ENCODE measurements around the gene C4A. TPM values are rescaled to one million over a fixed set of nuclear protein-coding genes. Genes with fewer than 3 reads are reported as not detected.

C4A gene
- polyA plus RNA-seq, 2 of the 4 experiments (the other 2 are of a cell fraction) = 1.4 to 1.6 TPM

DNA sequence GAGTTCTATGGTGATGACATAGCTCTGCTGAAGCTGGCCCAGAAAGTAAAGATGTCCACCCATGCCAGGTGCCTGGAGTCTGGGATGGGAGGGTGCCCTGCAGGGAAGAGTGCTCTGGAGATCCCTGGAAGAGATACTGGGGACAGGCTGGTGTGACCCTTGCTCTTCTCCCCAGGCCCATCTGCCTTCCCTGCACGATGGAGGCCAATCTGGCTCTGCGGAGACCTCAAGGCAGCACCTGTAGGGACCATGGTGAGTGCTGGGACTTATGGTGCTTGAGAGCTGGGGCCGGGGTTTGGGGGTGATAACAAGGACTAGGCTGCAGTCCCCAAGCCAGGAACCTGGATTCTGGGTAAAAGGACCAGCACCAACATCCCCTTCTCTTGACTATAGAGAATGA, 38.1 kb upstream of the C4A start:
- CTCF ChIA-PET = interaction anchor here (2.7 kb wide), 1 partner anchor 9 kb away, joined by 16 read pairs; no protein-coding TSS in a partner anchor

GRCh38 chr6:31945154-31945506, 36.7 kb upstream of the C4A start:
- FAIRE-seq (no peak), DNase-seq (ENCODE audit: low read depth in 1 of 2, low spot score in 1 of 2) (no peak), ATAC-seq (no peak)
- WGBS (ENCODE audit: missing lambda C conversion rate) = 73% methylated on average over 9 of the region's 9 CpGs
- TF ChIP-seq NPAS2 (CRISPR knock-in tag; IDR thresholded peaks at IDR 0.05; ENCODE audit: borderline replicate concordance) (no peak), BHLHE40 (IDR thresholded peaks at IDR 0.05; ENCODE audit: low read depth, low read length) (no peak), EHF (CRISPR knock-in tag; IDR thresholded peaks at IDR 0.05) (no peak), POLR2AphosphoS2 (conservative IDR thresholded peaks at IDR 0.05; ENCODE audit: low read length) (no peak), GATA3 (IDR thresholded peaks at IDR 0.05; ENCODE audit: borderline replicate concordance) (no peak), MYC (IDR thresholded peaks at IDR 0.05; ENCODE audit: borderline replicate concordance, low read length) (no peak), HOXB13 (CRISPR knock-in tag; IDR thresholded peaks at IDR 0.05; ENCODE audit: low read depth) (no peak), TFCP2L1 (CRISPR knock-in tag; IDR thresholded peaks at IDR 0.05) (no peak), CHD2 (IDR thresholded peaks at IDR 0.05; ENCODE audit: low read length, partially characterized antibody) (no peak)
- TF ChIP-seq, protein P1, sequence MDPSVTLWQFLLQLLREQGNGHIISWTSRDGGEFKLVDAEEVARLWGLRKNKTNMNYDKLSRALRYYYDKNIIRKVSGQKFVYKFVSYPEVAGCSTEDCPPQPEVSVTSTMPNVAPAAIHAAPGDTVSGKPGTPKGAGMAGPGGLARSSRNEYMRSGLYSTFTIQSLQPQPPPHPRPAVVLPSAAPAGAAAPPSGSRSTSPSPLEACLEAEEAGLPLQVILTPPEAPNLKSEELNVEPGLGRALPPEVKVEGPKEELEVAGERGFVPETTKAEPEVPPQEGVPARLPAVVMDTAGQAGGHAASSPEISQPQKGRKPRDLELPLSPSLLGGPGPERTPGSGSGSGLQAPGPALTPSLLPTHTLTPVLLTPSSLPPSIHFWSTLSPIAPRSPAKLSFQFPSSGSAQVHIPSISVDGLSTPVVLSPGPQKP (IDR thresholded peaks at IDR 0.05; ENCODE audit: low read depth, low read length) = no peak
- TF ChIP-seq, protein P2, sequence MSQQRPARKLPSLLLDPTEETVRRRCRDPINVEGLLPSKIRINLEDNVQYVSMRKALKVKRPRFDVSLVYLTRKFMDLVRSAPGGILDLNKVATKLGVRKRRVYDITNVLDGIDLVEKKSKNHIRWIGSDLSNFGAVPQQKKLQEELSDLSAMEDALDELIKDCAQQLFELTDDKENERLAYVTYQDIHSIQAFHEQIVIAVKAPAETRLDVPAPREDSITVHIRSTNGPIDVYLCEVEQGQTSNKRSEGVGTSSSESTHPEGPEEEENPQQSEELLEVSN (IDR thresholded peaks at IDR 0.05; ENCODE audit: borderline replicate concordance, low read depth) = no peak
- CTCF ChIA-PET = no interaction called here
- H3K4me2 ChIP-seq = peak overlapping the region; percentile 70
- H3K4me1 ChIP-seq = peaks cover 31% of the 10 kb centered on the region
- POLR2A ChIA-PET = interaction anchor here (1.0 to 1.6 kb wide), 2 partner anchors 43 to 47 kb away, joined by 5 to 14 read pairs; partner anchors contain the start of gene EHMT2
- H3K4me3 ChIP-seq = no peak overlapping the region
- H3K9me3 ChIP-seq = no peaks in the 10 kb centered on the region
- peak overlapping the region; percentile 17 to 83; a peak in 4 of 6 replicates for H3K27ac ChIP-seq

More for the DNA sequence above, 38.1 kb upstream of the C4A start:
- no peak overlapping the region for H3K4me3 ChIP-seq
- H3K9me3 ChIP-seq = no peaks in the 10 kb centered on the region
- peaks cover 32% of the 10 kb centered on the region for H3K4me1 ChIP-seq
- POLR2A ChIA-PET = no interaction called here
- no peak for FAIRE-seq
- no peak for ATAC-seq
- TF ChIP-seq ZNF302 (CRISPR knock-in tag; IDR thresholded peaks at IDR 0.05) (no peak), FOSB (CRISPR knock-in tag; IDR thresholded peaks at IDR 0.05) (no peak), CHD2 (IDR thresholded peaks at IDR 0.05; ENCODE audit: low read length, partially characterized antibody) (no peak), RCOR1 (IDR thresholded peaks at IDR 0.05; ENCODE audit: low read depth, low read length) (no peak)
- H3K4me2 ChIP-seq = no peak overlapping the region
- WGBS (ENCODE audit: missing lambda C conversion rate) = 83% methylated on average over 2 of the region's 3 CpGs
- no peak for DNase-seq (ENCODE audit: low read depth in 1 of 2, low spot score in 1 of 2)
- no peak overlapping the region for H3K27ac ChIP-seq

DNA sequence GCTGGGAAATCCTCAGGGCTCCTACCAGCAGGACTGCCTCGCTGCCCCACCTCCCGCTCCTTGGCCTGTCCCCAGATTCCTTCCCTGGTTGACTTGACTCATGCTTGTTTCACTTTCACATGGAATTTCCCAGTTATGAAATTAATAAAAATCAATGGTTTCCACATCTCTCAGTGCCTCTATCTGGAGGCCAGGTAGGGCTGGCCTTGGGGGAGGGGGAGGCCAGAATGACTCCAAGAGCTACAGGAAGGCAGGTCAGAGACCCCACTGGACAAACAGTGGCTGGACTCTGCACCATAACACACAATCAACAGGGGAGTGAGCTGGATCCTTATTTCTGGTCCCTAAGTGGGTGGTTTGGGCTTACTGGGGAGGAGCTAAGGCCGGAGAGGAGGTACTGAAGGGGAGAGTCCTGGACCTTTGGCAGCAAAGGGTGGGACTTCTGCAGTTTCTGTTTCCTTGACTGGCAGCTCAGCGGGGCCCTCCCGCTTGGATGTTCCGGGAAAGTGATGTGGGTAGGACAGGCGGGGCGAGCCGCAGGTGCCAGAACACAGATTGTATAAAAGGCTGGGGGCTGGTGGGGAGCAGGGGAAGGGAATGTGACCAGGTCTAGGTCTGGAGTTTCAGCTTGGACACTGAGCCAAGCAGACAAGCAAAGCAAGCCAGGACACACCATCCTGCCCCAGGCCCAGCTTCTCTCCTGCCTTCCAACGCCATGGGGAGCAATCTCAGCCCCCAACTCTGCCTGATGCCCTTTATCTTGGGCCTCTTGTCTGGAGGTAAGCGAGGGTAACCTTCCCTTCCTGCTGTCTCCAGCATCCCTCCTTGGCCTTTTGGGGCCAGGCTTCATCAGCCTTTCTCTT, 36.1 kb upstream of the C4A start, which contains the start of gene CFB:
Gene CFB (plus strand): TSS at position 589 of the 863 bp plus-strand sequence. CDS start 127 bp downstream, at position 716.
- ChIA-PET POLR2A (interaction anchor here (1.0 to 1.6 kb wide), 2 partner anchors 43 to 48 kb away, joined by 5 to 14 read pairs; partner anchors contain the start of gene EHMT2), CTCF (interaction anchor here (0.6 kb wide), 1 partner anchor 51 kb away, joined by 3 read pairs; no protein-coding TSS in a partner anchor)
- FAIRE-seq (no peak), ATAC-seq (peak; percentile 64 to 81), DNase-seq (ENCODE audit: low read depth in 1 of 2, low spot score in 1 of 2) (peak; percentile 41 to 57)
- WGBS (ENCODE audit: missing lambda C conversion rate) = 35% methylated on average over 10 of the region's 11 CpGs
- TF ChIP-seq SMC3 (IDR thresholded peaks at IDR 0.05) = no peak
- no peak for TF ChIP-seq HDAC2 (IDR thresholded peaks at IDR 0.05)
- TF ChIP-seq RFX5 (IDR thresholded peaks at IDR 0.05) = no peak
- Histone ChIP-seq H3K9me3 (no peaks in the 10 kb centered on the region), H3K4me3 (no peak within 1 kb of the TSS), H3K4me1 (peaks cover 25% of the 10 kb centered on the region), H3K27ac (peak within 1 kb of the TSS; percentile 61 to 83; a peak in 5 of 6 replicates), H3K4me2 (peak within 1 kb of the TSS; percentile 70)
